HG03159 (cell line): Measurements from ENCODE around the gene INSL3.
"Not testable (repeated sequence)": the region's sequence is repeated elsewhere in the genome, so short reads cannot be mapped to it uniquely, and the experiment has no call there.

Experiments used
- ATAC-seq: cut with Tn5 transposase; IDR thresholded peaks from one replicate; pipeline ENCODE4 v1.9.1; 2021; ENCODE audit warnings: mild to moderate bottlenecking, moderate library complexity; ENCODE audit not compliant: unreplicated experiment

INSL3 gene

DNA sequence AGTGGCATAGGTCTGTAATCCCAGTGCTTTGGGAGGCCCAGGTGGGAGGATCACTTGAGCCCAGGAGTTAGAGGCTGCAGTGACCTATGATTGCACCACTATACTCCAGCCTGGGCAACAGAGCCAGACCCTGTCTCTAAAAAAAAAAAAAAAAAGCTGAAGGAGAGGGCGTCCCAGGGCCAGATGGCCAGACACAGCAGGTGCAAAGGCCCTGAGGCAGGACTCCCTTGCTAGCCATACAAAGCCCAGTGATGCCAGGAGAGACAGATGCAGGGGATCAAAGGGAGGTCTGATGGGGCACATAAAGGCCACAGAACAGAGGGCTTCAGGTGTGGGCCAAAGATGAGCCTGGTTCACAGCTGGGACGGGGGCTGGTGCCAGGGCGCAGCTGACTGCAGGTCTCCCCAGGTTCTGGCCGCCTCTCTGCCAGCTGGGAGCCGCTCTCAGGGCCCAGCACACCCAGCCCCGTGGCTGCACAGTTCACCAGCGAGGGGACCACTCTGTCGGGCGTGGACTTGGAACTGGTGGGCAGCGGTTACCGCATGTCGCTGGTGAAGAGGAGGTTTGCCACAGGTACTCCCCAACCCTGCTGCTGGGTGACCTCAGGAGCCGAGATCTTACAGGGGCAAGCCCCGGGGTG is 33.9 kb downstream of the INSL3 start:
- no peak for ATAC-seq

- no peak for ATAC-seq
Observed at GRCh38 chr19:17784201-17785008, 36.9 kb downstream of the INSL3 start.

- ATAC-seq = not testable (repeated sequence)
Observed at GRCh38 chr19:17783721-17784120, 37.6 kb downstream of the INSL3 start.

DNA sequence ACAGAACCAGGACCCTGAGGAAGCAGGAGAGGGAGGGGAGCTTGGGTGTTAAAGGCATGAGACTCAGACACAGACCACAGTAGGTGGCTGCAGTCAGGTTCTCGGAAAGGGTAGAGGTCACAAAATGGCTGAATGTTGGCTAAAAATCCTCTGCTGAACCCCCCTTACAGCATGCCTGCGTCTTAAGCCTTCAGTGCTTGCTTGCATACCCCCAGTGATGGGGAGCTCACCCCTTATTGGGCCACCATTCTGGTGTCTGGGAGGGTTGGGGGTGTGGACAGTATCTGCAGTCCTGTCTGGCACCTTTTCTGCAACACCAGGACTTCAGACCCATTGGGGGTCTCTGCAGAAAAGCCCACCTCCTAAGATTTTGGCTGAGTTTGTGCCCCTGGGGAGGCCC is 40.5 kb downstream of the INSL3 start:
- no peak for ATAC-seq

GRCh38 chr19:17778968-17779929 is 42.1 kb downstream of the INSL3 start:
- no peak for ATAC-seq

- ATAC-seq = no peak
Observed at GRCh38 chr19:17778251-17778967, 42.9 kb downstream of the INSL3 start.

- not testable (repeated sequence) for ATAC-seq
Observed at GRCh38 chr19:17777840-17778239, 43.5 kb downstream of the INSL3 start.

GRCh38 chr19:17775991-17776803 is 45.1 kb downstream of the INSL3 start:
- peak; percentile 72 for ATAC-seq

GRCh38 chr19:17775245-17775927 is 45.9 kb downstream of the INSL3 start:
- no peak for ATAC-seq

DNA sequence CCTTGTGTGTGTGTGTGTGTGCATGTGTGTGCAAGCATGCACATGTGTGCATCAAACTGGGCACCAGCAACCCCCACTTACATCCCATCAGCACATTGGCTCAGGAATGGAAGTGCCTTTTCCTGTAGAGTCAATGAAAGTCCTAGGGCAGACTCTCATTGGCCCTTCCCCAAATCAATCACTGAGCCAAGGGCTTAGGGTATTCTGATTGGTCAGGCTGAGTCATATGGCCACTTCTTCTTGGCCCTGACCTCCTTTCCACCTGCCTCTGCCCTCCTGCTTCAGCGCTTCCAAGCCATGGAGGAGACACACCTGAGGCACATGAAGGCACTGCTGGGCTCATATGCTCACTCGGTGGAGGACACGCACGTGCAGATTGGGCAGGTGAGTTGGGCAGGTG is 49.1 kb downstream of the INSL3 start:
- no peak for ATAC-seq

DNA sequence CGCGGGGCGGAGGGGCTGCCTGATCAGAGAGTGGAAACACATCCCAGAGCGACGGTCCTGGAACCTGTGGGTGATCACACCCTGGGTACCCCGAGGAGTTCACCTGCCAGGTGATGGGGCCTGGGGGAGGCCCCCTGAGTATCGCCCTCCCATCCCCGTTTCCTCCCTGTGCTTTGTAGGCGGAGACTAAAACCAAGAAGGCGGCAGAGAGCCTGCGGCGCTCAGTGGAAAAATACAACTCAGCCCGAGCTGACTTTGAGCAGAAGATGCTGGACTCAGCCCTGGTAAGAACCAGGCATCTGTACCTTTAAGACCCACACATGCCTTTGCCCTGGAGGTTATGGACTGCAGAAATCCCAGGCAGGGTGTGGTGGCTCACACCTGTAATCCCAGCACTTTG is 50.7 kb downstream of the INSL3 start:
- ATAC-seq = no peak

DNA sequence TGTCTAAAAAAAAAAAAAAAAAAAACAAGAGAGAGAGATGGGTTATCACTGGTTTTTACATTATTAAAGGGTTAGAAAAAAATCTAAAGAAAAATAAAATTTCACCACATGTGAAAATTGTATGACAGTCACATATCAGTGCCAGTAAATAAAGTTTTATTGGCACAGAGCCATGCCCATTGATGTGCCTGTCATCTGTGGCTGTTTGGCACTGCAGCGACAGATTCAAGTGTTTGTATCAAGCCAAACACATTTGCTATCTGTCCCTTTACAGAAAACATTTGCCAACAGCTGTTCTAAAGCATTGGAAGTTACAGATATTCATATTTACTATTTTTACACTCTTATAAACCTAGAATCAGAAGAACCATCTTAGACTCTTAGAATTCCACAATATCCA is 53.8 kb downstream of the INSL3 start:
- no peak for ATAC-seq

GRCh38 chr19:17766543-17767131 is 54.7 kb downstream of the INSL3 start:
- ATAC-seq = no peak
